Vagina (tissue), 2 donors: Measurements from ENCODE around the gene GABBR1. TPM values are rescaled to one million over a fixed set of nuclear protein-coding genes. Genes with fewer than 3 reads are reported as not detected.

Source experiments
- DNase-seq, 2 donors: peaks; one replicate each; pipeline ENCODE4 v3.0.0-alpha.2; 2017; ENCODE audit errors: extremely low spot score in 2 of 2
- H3K27ac ChIP-seq: fragments of 200-600 bp; sonication (generic); one replicate; pipeline ENCODE4 v1.5.1; 2019
- H3K27me3 ChIP-seq: fragments of 200-600 bp; sonication (generic); one replicate; pipeline ENCODE4 v1.5.1; 2019
- H3K36me3 ChIP-seq, 2 donors: fragments of 200-600 bp; sonication (generic); one replicate each; pipeline ENCODE4 v1.5.1; 2017 to 2019
- H3K4me1 ChIP-seq: fragments of 200-600 bp; sonication (generic); one replicate; pipeline ENCODE4 v1.5.1; 2019
- H3K4me3 ChIP-seq, 2 donors: fragments of 200-600 bp; sonication (generic); 1 replicate in 1 of 2; 2 replicates in 1 of 2; pipeline ENCODE4 v1.5.1; 2016 to 2019
- H3K9me3 ChIP-seq: fragments of 200-600 bp; sonication (generic); one replicate; pipeline ENCODE4 v1.5.1; 2019
- POLR2A ChIP-seq, 2 donors: fragments of 450-650 bp; IDR thresholded peaks; one replicate each; pipeline ENCODE4 v1.6.1; 2017; ENCODE audit warnings: antibody characterized with exemption in 2 of 2, mild to moderate bottlenecking in 2 of 2, moderate library complexity in 2 of 2
- POLR2AphosphoS5 ChIP-seq, 2 donors: sonication (generic); formaldehyde crosslinking; IDR thresholded peaks; one replicate each; pipeline ENCODE4 v1.9.0; 2017; ENCODE audit warnings: antibody characterized with exemption in 2 of 2, mild to moderate bottlenecking in 2 of 2, low read depth in 1 of 2; ENCODE audit not compliant: insufficient read depth in 1 of 2
- intact Hi-C: fragments of 100-400 bp; cut with DNase I; formaldehyde crosslinking; loops from one replicate; pipeline ENCODE4 v1.15.1; 2023
- total RNA-seq: library from RNA; depleted of rRNA; stranded (reverse); fragments of >200 nt; gene quantifications from one replicate; pipeline ENCODE4 v1.2.3, GENCODE V29; 2016
- TF ChIP-seq, protein P1 (sequence below), 3 experiments: fragments of 450-650 bp in 2 of 3; fragments of 200-600 bp in 1 of 3; sonication (generic) in 1 of 3; IDR thresholded peaks; one replicate each; pipeline ENCODE4 v1.5.1; 2017 to 2019; ENCODE audit warnings: antibody characterized with exemption in 3 of 3, mild to moderate bottlenecking in 2 of 3, moderate library complexity in 2 of 3

GABBR1 gene
- total RNA-seq, 1 donor from 2014 or later, result 58.4 TPM

DNA sequence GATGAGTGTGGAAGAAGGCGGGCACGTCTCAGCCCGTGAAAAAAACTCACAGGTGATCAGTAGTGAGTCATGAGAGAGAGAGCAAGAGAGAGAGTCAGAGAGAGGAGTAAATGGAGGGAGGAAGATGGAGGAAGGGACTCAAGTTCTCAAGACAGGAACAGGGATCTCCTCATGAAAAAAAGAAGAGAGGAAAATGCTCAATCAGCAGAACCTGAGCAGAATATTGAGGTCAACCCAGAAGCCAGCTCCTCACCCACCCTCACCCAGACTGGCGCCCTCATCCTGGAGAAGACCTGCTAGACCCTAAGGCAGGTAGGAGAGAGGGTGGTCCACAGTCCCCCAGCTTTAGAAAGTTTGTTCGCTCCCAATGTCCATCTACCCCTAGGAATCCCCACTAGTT, 78.2 kb downstream of the GABBR1 start:
- intact Hi-C loops, result no loop called here
- H3K4me3 ChIP-seq, result no peak overlapping the region
- H3K36me3 ChIP-seq, result no peaks in the 10 kb centered on the region
- no peak overlapping the region for H3K27ac ChIP-seq
- no peak for DNase-seq
- no peaks in the 10 kb centered on the region for H3K9me3 ChIP-seq
- H3K27me3 ChIP-seq, result no peaks in the 10 kb centered on the region
- peaks cover 17% of the 10 kb centered on the region for H3K4me1 ChIP-seq
- TF ChIP-seq POLR2A (IDR thresholded peaks at IDR 0.05), result no peak
- TF ChIP-seq, protein P1, sequence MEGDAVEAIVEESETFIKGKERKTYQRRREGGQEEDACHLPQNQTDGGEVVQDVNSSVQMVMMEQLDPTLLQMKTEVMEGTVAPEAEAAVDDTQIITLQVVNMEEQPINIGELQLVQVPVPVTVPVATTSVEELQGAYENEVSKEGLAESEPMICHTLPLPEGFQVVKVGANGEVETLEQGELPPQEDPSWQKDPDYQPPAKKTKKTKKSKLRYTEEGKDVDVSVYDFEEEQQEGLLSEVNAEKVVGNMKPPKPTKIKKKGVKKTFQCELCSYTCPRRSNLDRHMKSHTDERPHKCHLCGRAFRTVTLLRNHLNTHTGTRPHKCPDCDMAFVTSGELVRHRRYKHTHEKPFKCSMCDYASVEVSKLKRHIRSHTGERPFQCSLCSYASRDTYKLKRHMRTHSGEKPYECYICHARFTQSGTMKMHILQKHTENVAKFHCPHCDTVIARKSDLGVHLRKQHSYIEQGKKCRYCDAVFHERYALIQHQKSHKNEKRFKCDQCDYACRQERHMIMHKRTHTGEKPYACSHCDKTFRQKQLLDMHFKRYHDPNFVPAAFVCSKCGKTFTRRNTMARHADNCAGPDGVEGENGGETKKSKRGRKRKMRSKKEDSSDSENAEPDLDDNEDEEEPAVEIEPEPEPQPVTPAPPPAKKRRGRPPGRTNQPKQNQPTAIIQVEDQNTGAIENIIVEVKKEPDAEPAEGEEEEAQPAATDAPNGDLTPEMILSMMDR (IDR thresholded peaks at IDR 0.05), result no peak
- no peak for TF ChIP-seq POLR2AphosphoS5 (IDR thresholded peaks at IDR 0.05; ENCODE audit: insufficient read depth in 1 of 2, low read depth in 1 of 2)

- peaks cover 17% of the 10 kb centered on the region for H3K4me1 ChIP-seq
- no peaks in the 10 kb centered on the region for H3K36me3 ChIP-seq
- H3K4me3 ChIP-seq, result peak overlapping the region; percentile 45 to 55
- no peaks in the 10 kb centered on the region for H3K27me3 ChIP-seq
- DNase-seq, result no peak
- peak overlapping the region; percentile 30 for H3K27ac ChIP-seq
- H3K9me3 ChIP-seq, result no peaks in the 10 kb centered on the region
- intact Hi-C loops, result no loop called here
- TF ChIP-seq POLR2AphosphoS5 (IDR thresholded peaks at IDR 0.05; ENCODE audit: insufficient read depth in 1 of 2, low read depth in 1 of 2) (peak in 1 of 2 donors; percentile 64), POLR2A (IDR thresholded peaks at IDR 0.05) (no peak)
- TF ChIP-seq, protein P1 (IDR thresholded peaks at IDR 0.05), result peak in 1 of 3 experiments; percentile 18
Measured at GRCh38 chr6:29553268-29554057, 79.5 kb downstream of the GABBR1 start.

- peaks cover 17% of the 10 kb centered on the region for H3K4me1 ChIP-seq
- H3K9me3 ChIP-seq, result no peaks in the 10 kb centered on the region
- intact Hi-C loops, result no loop called here
- no peaks in the 10 kb centered on the region for H3K36me3 ChIP-seq
- no peak for DNase-seq
- H3K4me3 ChIP-seq, result peak overlapping the region in 1 of 2 donors; percentile 45
- peak overlapping the region; percentile 30 for H3K27ac ChIP-seq
- TF ChIP-seq POLR2A (IDR thresholded peaks at IDR 0.05) (no peak), POLR2AphosphoS5 (IDR thresholded peaks at IDR 0.05; ENCODE audit: insufficient read depth in 1 of 2, low read depth in 1 of 2) (no peak)
- TF ChIP-seq, protein P1 (IDR thresholded peaks at IDR 0.05), result no peak
- no peaks in the 10 kb centered on the region for H3K27me3 ChIP-seq
Measured at GRCh38 chr6:29552512-29553051, 80.4 kb downstream of the GABBR1 start.

DNA sequence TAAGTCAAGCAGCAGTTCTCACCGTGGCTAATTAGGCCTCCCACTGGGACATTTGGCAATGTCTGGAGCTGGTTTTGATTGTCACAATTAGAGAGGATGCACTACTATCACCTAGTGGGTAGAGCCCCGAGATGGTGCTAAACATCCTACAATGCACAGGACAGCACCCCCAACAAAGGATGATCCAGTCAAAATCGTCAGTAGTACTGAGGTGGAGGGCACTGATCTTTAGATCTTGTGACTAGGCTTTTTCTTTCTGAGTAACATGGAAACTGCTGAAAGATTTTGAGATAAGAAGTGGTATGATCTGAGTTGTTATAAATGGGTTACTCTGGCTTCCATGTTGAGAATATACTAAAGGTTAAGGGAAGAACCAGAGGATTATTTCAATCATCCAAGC, 85.4 kb downstream of the GABBR1 start:
- Histone ChIP-seq H3K9me3 (no peaks in the 10 kb centered on the region), H3K4me3 (no peak overlapping the region), H3K27me3 (no peaks in the 10 kb centered on the region), H3K36me3 (no peaks in the 10 kb centered on the region), H3K4me1 (peaks cover under 1% of the 10 kb centered on the region), H3K27ac (no peak overlapping the region)
- intact Hi-C loops, result no loop called here
- TF ChIP-seq, protein P1 (IDR thresholded peaks at IDR 0.05), result no peak
- TF ChIP-seq POLR2A (IDR thresholded peaks at IDR 0.05) (no peak), POLR2AphosphoS5 (IDR thresholded peaks at IDR 0.05; ENCODE audit: insufficient read depth in 1 of 2, low read depth in 1 of 2) (no peak)
- no peak for DNase-seq
